ENCODE results near the gene NLRC3. TPM values are rescaled to one million over a fixed set of nuclear protein-coding genes. Genes with fewer than 3 reads are reported as not detected.
"Not testable (repeated sequence)": the region's sequence is repeated elsewhere in the genome, so short reads cannot be mapped to it uniquely, and the experiment has no call there.

NLRC3 gene
- total RNA-seq, 1 donor from 2014 or later: 1.0 TPM

DNA sequence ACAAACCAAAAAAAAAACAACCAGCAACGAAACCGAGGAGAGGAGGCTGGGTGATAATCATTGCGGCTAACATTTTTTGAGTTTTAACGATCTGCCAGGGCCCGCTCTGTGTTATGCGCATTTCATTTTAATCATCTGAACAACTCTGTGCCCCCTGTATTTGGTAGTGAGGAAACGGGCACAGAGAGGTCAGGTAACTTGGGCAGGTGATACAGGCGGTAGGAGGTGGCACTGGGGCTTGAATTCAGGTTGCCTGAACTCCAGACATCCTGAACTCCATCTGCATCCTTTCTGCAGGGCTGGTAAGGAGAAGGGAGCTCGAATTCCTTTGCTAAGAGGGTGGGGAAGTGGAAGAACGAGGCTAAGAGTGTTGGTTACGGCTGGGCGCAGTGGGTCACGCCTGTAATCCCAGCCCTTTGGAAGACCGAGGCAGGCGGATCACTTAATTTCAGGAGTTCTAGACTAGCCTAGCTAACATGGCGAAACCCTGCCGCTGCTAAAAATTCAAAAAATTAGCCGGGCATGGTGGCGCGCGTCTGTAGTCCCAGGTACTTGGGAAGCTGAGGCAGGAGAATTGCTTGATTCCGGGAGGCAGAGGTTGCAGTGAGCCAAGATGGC, 75.3 kb downstream of the NLRC3 start:
- ATAC-seq (no peak), DNase-seq (ENCODE audit: missing footprints) (no peak)
- intact Hi-C loops (cut with DNase I): loop anchor here (1.0 to 5.0 kb wide), 5 partner anchors 42 to 349 kb away; partner anchors contain the start of genes ZNF174, ZNF263 and ZSCAN32

DNA sequence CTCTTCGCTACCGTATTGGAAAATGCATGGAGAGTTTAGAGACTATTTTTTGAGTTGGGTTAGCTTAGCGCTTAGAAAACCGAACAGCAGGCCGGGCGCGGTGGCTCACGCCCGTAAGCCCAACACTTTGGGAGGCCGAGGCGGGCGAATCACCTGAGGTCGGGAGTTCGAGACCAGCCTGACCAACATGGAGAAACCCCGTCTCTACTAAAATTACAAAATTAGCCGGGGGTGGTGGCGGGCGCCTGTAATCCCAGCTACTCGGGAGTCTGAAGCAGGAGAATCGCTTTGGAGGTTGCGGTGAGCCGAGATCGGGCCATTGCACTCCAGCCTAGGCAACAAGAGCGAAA, 75.8 kb downstream of the NLRC3 start:
- intact Hi-C loops (cut with DNase I): loop anchor here (1.0 to 5.0 kb wide), 5 partner anchors 41 to 349 kb away; partner anchors contain the start of genes ZNF174, ZNF263 and ZSCAN32
- not testable (repeated sequence) for DNase-seq (ENCODE audit: missing footprints); ATAC-seq

DNA sequence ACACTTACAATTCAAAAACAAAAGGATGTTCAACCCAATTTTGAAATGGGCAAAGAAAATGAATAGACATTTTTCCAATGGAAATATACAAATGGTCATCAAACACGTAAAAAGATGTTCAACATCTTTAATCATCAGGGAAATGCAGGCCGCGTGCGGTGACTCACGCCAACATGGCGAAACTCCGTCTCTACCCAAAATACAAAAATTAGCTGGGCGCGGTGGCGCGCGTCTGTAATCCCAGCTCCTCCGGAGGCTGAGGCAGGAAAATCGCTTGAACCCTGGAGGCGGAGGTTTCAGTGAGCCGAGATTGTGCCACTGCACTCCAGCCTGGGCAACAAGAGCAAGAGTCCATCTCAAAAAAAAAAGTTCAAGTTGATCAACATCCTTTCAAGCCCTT, 78.2 kb downstream of the NLRC3 start:
- intact Hi-C loops (cut with DNase I): no loop called here
- ATAC-seq (no peak), DNase-seq (ENCODE audit: missing footprints) (no peak)

DNA sequence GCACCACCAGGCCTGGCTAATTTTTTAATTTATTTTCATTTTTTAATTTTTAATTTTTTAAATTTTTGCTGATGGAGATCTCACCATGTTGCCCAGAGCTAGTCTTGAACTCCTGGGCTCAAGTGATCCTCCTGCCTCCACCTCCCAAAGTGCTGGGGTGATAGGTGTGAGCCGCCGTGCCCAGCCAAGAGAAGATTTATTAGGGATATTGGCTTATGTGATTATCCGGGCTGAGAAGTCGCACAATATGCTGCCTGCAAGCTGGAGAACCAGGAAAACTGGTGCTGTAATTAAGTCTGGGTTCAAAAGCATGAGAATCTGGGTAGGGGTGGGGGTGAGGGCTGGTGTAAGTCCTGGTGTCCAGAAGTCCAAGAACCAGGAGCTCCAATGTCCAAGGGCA, 79.4 kb downstream of the NLRC3 start:
- ATAC-seq (no peak), DNase-seq (ENCODE audit: missing footprints) (no peak)
- intact Hi-C loops (cut with DNase I): no loop called here

DNA sequence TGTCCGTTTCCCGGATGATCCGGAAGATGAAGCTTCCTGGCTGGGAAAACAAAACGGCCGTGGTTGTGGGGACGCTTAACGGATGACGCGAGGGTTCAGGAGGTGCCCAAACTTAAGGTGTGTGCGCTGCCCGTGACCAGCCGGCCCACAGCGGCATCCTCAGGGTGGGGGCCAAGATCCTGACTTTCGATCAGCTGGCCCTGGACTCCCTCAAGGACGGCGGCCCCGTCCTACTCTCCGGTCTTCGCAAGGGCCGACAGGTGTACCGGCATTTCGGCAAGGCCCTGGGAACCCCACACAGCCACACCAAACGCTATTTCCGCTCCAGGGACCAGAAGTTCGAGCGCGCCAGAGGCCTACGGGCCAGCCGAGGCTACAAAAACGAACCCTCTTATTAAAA, 80.8 kb downstream of the NLRC3 start:
- intact Hi-C loops (cut with DNase I): no loop called here
- ATAC-seq (no peak), DNase-seq (ENCODE audit: missing footprints) (no peak)

DNA sequence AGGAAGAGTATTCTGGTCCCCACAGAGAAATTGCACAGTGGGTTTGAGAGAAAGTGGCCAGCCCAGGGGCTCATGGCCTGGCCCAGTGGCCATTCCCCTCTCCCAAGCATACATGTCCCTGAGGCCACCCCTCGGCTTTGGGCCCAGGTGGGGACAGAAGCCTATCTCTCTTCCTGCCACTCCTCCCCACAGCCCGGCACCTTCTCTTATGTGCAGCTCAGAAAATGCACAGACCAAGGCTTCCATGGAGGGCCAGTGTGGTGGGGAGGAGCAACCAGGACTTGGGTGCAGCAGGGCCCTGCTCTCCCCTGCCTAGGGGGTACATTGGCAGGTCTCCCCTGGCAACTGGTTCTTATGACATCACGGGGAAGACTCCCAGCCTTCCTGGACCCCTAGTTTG, 82.0 kb downstream of the NLRC3 start, which contains the start of gene C16orf90:
Gene C16orf90 (minus strand): TSS at position 314 of the 400 bp plus-strand sequence. CDS start 68 bp downstream, at position 246.
- intact Hi-C loops (cut with DNase I): no loop called here

DNA sequence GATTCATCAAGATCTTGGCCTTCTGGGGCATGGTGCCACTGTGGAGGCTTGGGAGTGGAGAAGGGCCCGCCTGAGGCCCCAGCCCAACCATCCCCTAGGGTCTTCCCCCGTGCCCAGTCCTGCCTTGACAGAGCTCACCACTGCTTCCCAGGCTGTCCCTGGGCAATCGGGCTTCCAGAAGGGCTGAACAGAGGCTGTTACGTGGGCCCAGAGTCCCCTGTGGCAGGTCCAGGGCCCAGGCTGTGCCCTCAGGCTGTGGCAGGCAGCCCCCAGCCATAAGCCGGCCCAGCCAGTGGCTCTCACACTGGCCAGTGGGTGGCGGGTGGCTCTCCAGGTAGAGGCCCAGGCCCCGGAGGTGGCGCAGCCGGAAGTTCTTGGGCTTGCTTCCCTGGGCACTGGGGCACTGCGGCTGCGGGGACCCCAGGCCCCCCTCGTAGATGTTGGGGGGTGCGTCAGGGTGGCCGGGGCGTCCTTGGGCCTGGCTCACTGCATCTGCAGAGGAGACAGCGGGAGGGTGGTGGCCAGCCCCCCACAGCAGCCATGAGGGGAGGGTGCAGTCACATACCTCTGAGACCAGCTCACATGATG, 82.7 kb downstream of the NLRC3 start:
- intact Hi-C loops (cut with DNase I): no loop called here
- DNase-seq (ENCODE audit: missing footprints) (no peak), ATAC-seq (no peak)

More for the DNA sequence above, 82.0 kb downstream of the NLRC3 start, which contains the start of gene C16orf90:
- no peak for ATAC-seq
- DNase-seq (ENCODE audit: missing footprints): no peak

DNA sequence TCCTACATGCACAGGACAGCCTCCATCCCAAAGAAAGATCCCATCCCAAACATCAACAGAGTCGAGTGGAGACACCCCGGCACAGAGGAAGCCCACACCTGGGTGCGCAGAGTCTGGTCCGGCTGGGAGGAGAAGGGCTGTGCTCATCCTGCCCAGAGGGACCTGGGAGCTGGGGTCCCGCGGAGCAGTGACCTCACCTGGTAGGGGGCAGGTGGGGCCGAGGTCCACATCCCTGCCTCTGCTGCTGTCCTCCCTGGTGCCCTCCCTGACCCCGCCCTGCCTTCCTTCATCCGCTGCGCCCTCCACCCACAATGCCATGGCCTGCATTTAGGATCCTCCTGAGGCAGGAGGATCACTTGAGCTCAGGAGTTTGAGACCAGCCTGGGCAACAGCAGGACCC, 84.8 kb downstream of the NLRC3 start:
- DNase-seq (ENCODE audit: missing footprints) (no peak), ATAC-seq (no peak)
- intact Hi-C loops (cut with DNase I): no loop called here

DNA sequence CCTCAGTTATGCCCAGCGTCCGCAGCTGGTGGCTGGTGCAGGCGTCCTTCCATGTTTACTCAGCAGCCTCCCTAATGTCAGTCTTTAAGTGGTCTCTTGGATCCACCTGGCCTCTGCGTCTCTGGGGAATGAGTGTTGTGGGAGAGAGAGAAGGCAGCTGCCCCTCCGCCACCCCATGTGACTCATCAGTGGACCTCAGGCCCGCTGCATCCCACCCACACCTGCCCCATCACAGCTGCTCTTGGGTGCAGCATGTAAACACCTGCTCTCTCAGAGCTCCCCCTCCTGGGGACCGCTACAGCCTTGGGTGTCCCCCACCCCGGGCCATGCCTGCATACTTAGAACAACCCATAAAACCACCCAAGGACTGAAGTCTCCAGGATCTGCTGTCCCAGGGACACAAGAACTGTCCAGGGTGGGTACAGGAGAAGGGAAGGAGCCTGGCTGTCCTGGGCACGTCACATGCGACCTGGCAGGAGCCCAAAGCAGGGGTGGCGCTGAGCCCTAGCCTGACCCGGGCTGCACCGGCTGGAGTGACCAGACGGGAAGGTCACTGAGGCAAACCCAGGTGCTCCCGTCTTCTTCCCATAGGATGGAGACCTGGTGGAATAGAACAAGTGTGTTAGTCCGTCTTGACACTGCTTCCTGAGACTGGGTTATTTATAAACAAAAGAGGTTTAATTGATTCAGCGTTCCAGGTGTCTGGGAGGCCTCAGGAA, 86.1 kb downstream of the NLRC3 start:
- ATAC-seq: peak; percentile 1
- no peak for DNase-seq (ENCODE audit: missing footprints)
- intact Hi-C loops (cut with DNase I): no loop called here

Other genes starting within 250 kb of the NLRC3 start
- not detected for gene OR2C1, start 221.5 kb downstream of the NLRC3 start, total RNA-seq
- 6.9 TPM for gene ZSCAN32, start 176.4 kb downstream of the NLRC3 start, total RNA-seq
- gene ZNF174, start 176.2 kb downstream of the NLRC3 start, total RNA-seq: 10.0 TPM
- gene ZNF597, start 133.9 kb downstream of the NLRC3 start, total RNA-seq: 1.8 TPM
- gene NAA60, start 133.7 kb downstream of the NLRC3 start, total RNA-seq: 42.7 TPM
- not detected for gene C16orf90, start 81.9 kb downstream of the NLRC3 start, total RNA-seq
- 16.5 TPM for gene CLUAP1, start 76.4 kb downstream of the NLRC3 start, total RNA-seq
- 3.3 TPM for gene SLX4, start 34.2 kb upstream of the NLRC3 start, total RNA-seq
- gene DNASE1, start 77.3 kb upstream of the NLRC3 start, total RNA-seq: 7.5 TPM
- 134 TPM for gene TRAP1, start 140.1 kb upstream of the NLRC3 start, total RNA-seq

Data from Right ventricle myocardium inferior (tissue), 1 donor.